ENCODE measurements around the gene MYNN.

GRCh38 chr3:169774186-169774585 is 990 bp downstream of the MYNN start:
- no peak for TF ChIP-seq CTCF (IDR thresholded peaks at IDR 0.05; ENCODE audit: low read depth, low read length, missing input control)
- no peak for TF ChIP-seq REST (IDR thresholded peaks at IDR 0.05)
- no peak for TF ChIP-seq JUND (IDR thresholded peaks at IDR 0.05)
- TF ChIP-seq RAD21 (IDR thresholded peaks at IDR 0.05) = no peak

Data from liver (tissue), 3 donors.